D721Med (cell line): ENCODE measurements around the gene CPNE6.
A peak's percentile ranks its signal among the peaks of the same experiment; 100 is the strongest.

Experiments
- DNase-seq: peaks from one replicate; pipeline ENCODE4 v3.0.0; 2011; ENCODE audit warnings: low spot score; ENCODE audit not compliant: insufficient read length
- FAIRE-seq: peaks from 2 replicates; lab custom pipeline; 2011; peaks lifted over from hg19 to GRCh38; lab: Jason Lieb, UNC
- CTCF ChIP-seq: IDR thresholded peaks from 2 replicates; pipeline ENCODE4 v1.5.1; 2012; ENCODE audit warnings: mild to moderate bottlenecking, control low read depth; ENCODE audit not compliant: insufficient read depth; ENCODE audit errors: missing control alignments

CPNE6 gene

GRCh38 chr14:24057271-24057670, 14.1 kb upstream of the CPNE6 start:
- TF ChIP-seq CTCF: no peak
- peak; percentile 14 for DNase-seq
- FAIRE-seq: no peak

GRCh38 chr14:24057867-24058259, 13.5 kb upstream of the CPNE6 start:
- DNase-seq (no peak), FAIRE-seq (no peak)
- no peak for TF ChIP-seq CTCF

GRCh38 chr14:24058260-24058950, 13.0 kb upstream of the CPNE6 start:
- DNase-seq (peak; percentile 97), FAIRE-seq (peak; percentile 46)
- peak; percentile 88 for TF ChIP-seq CTCF

- TF ChIP-seq CTCF: no peak
- FAIRE-seq (no peak), DNase-seq (peak; percentile 41)
These were observed 12.3 kb upstream of the CPNE6 start for GRCh38 chr14:24058951-24059475.

GRCh38 chr14:24059841-24060388, 11.4 kb upstream of the CPNE6 start:
- DNase-seq: peak; percentile 11
- FAIRE-seq: no peak

GRCh38 chr14:24060443-24060842, 10.9 kb upstream of the CPNE6 start:
- no peak for DNase-seq
- FAIRE-seq: no peak
- TF ChIP-seq CTCF: no peak

More at GRCh38 chr14:24059841-24060388, 11.4 kb upstream of the CPNE6 start:
- no peak for TF ChIP-seq CTCF
